Panc1 (cell line): ENCODE results near the gene OGDH. TPM values are rescaled to one million over a fixed set of nuclear protein-coding genes. Genes with fewer than 3 reads are reported as not detected.

Experiments
- ATAC-seq: fragments of 200-7000 bp; cut with Tn5 transposase; 2 replicates; pipeline ENCODE4 v1.9.1; 2020; ENCODE audit warnings: mild to moderate bottlenecking, moderate library complexity
- BruUV-seq: library from RNA; stranded (reverse); fragments of 400-500 nt; replicated peaks from 2 replicates; lab custom pipeline; 2021; lab: Mats Ljungman, UMichigan
- CTCF ChIA-PET: fragments of 300-600 bp; sonication (Branson Sonifier 250); formaldehyde crosslinking; loops from one replicate; lab custom pipeline; 2022; ENCODE audit warnings: antibody characterized with exemption; lab: Charles Lee
- POLR2A ChIA-PET: fragments of 300-600 bp; sonication (Branson Sonifier 250); formaldehyde crosslinking; loops from one replicate; lab custom pipeline; 2022; ENCODE audit warnings: antibody characterized with exemption; lab: Charles Lee
- DNase-seq: peaks from one replicate; pipeline ENCODE4 v3.0.0-alpha.2; 2010; ENCODE audit warnings: low read depth, low spot score
- H3K27ac ChIP-seq: 2 replicates; pipeline ENCODE4 v1.5.1; 2011; ENCODE audit warnings: mild to moderate bottlenecking, low read length, inconsistent platforms
- H3K27me3 ChIP-seq: fragments of 200-500 bp; sonication (Bioruptor generic); 2 replicates; pipeline ENCODE4 v1.6.0; 2014; ENCODE audit warnings: low read length, inconsistent platforms; ENCODE audit not compliant: control insufficient read depth, insufficient read depth
- H3K36me3 ChIP-seq: fragments of 200-500 bp; sonication (Bioruptor generic); 2 replicates; pipeline ENCODE4 v1.5.1; 2014; ENCODE audit warnings: inconsistent platforms, mild to moderate bottlenecking, low read length, moderate library complexity; ENCODE audit not compliant: control insufficient read depth, insufficient read depth
- H3K4me1 ChIP-seq: 2 replicates; pipeline ENCODE4 v1.5.1; 2011; ENCODE audit warnings: inconsistent platforms, mild to moderate bottlenecking, low read length, moderate library complexity; ENCODE audit not compliant: control insufficient read depth, insufficient read depth
- H3K4me3 ChIP-seq, 2 experiments: 2 replicates each; pipeline ENCODE4 v1.5.1; 2011 to 2012; ENCODE audit warnings: low read depth in 2 of 2, low read length in 2 of 2, mild to moderate bottlenecking in 2 of 2, inconsistent platforms in 1 of 2, moderate library complexity in 1 of 2
- H3K9me3 ChIP-seq: fragments of 200-500 bp; sonication (Bioruptor generic); 2 replicates; pipeline ENCODE4 v1.5.1; 2014; ENCODE audit warnings: low read depth, mild to moderate bottlenecking, inconsistent platforms, low read length, moderate library complexity; ENCODE audit not compliant: control insufficient read depth, insufficient read depth
- CTCF ChIP-seq: fragments of 450-650 bp; IDR thresholded peaks from 2 replicates; pipeline ENCODE4 v1.5.1; 2017; ENCODE audit warnings: mild to moderate bottlenecking
- POLR2AphosphoS5 ChIP-seq: IDR thresholded peaks from 2 replicates; pipeline ENCODE4 v1.6.1; 2012; ENCODE audit warnings: mild to moderate bottlenecking, low read depth, low read length, moderate library complexity
- REST ChIP-seq, 2 experiments: IDR thresholded peaks; 2 replicates each; pipeline ENCODE4 v1.6.1; 2011 to 2012; ENCODE audit warnings: low read depth in 2 of 2, control low read depth in 1 of 2, low read length in 1 of 2, mild to moderate bottlenecking in 1 of 2, moderate library complexity in 1 of 2; ENCODE audit not compliant: insufficient read depth in 1 of 2
- SIN3A ChIP-seq: IDR thresholded peaks from 2 replicates; pipeline ENCODE4 v1.6.1; 2012; ENCODE audit warnings: low read depth, mild to moderate bottlenecking, low read length, moderate library complexity, borderline replicate concordance; ENCODE audit not compliant: insufficient read depth
- TCF7L2 ChIP-seq: IDR thresholded peaks from 2 replicates; pipeline ENCODE4 v1.6.1; 2011; ENCODE audit warnings: mild to moderate bottlenecking, low read depth, low read length, inconsistent platforms
- in situ Hi-C: cut with HindIII; loops from 2 replicates; pipeline ENCODE4 v1.10.0; 2016; ENCODE audit warnings: low sequenced_read_pairs, low pct_unique_long_range_greater_than_20kb
- intact Hi-C: fragments of 100-400 bp; cut with micrococcal nuclease; formaldehyde crosslinking; loops from one replicate; pipeline ENCODE4 v1.10.0; 2022; ENCODE audit not compliant: unreplicated experiment
- total RNA-seq: library from RNA; stranded (reverse); gene quantifications from one replicate; pipeline ENCODE4 v1.2.1, GENCODE V29; 2021; ENCODE audit not compliant: unreplicated experiment

Gene OGDH
- total RNA-seq, 1 experiment from 2014 or later: 166 TPM

- ChIA-PET CTCF (no interaction called here), POLR2A (interaction anchor here (0.6 kb wide), 1 partner anchor 10 kb away, joined by 15 read pairs; no protein-coding TSS in a partner anchor)
- DNase-seq (no peak), ATAC-seq (no peak)
- intact Hi-C loops: no loop called here
- Histone ChIP-seq H3K27me3 (no peaks in the 10 kb centered on the region), H3K4me3 (no peak overlapping the region), H3K36me3 (peaks cover 5% of the 10 kb centered on the region; the same call in 1 of the 2 replicates), H3K9me3 (no peaks in the 10 kb centered on the region), H3K27ac (peak overlapping the region; percentile 14; the same call in 1 of the 2 replicates), H3K4me1 (peaks cover 27% of the 10 kb centered on the region)
- BruUV-seq: no TSS peak
- in situ Hi-C loops: no loop called here
- TF ChIP-seq POLR2AphosphoS5 (no peak), SIN3A (no peak), CTCF (no peak), TCF7L2 (no peak), REST (IDR thresholded peaks at IDR 0.05; ENCODE audit: insufficient read depth in 1 of 2, low read depth in 2 of 2, low read length in 1 of 2) (no peak)
These were observed 24.5 kb downstream of the OGDH start for GRCh38 chr7:44630792-44631457.

- in situ Hi-C loops: no loop called here
- ATAC-seq (no peak), DNase-seq (no peak)
- BruUV-seq: no TSS peak
- peaks cover 24% of the 10 kb centered on the region for H3K4me1 ChIP-seq
- H3K27ac ChIP-seq: 0 out of 2 replicates have a peak overlapping the region, but pooled peaks have one; percentile 20
- TF ChIP-seq SIN3A (no peak), POLR2AphosphoS5 (no peak), TCF7L2 (no peak), CTCF (no peak), REST (IDR thresholded peaks at IDR 0.05; ENCODE audit: insufficient read depth in 1 of 2, low read depth in 2 of 2, low read length in 1 of 2) (no peak)
- H3K4me3 ChIP-seq: no peak overlapping the region
- intact Hi-C loops: no loop called here
- ChIA-PET POLR2A (interaction anchor here (0.6 kb wide), 1 partner anchor 243 kb away, joined by 3 read pairs; no protein-coding TSS in a partner anchor), CTCF (interaction anchor here (0.5 to 0.6 kb wide), 2 partner anchors 104 to 143 kb away, joined by 3 to 4 read pairs; no protein-coding TSS in a partner anchor)
- H3K9me3 ChIP-seq: no peaks in the 10 kb centered on the region
- H3K27me3 ChIP-seq: no peaks in the 10 kb centered on the region
- peaks cover 5% of the 10 kb centered on the region; the same call in 1 of the 2 replicates for H3K36me3 ChIP-seq
These were observed 25.2 kb downstream of the OGDH start for GRCh38 chr7:44631458-44632115.
